HG02938 (cell line): ENCODE measurements around the gene ADAM17.
"Not testable (repeated sequence)": the region's sequence is repeated elsewhere in the genome, so short reads cannot be mapped to it uniquely, and the experiment has no call there.

ENCODE experiments used
- ATAC-seq: cut with Tn5 transposase; IDR thresholded peaks from one replicate; pipeline ENCODE4 v1.9.1; 2021; ENCODE audit warnings: mild to moderate bottlenecking, moderate library complexity; ENCODE audit not compliant: unreplicated experiment

Gene ADAM17

GRCh38 chr2:9527995-9528787, 27.4 kb downstream of the ADAM17 start:
- ATAC-seq = no peak

- ATAC-seq = no peak
These were observed 30.4 kb downstream of the ADAM17 start for GRCh38 chr2:9525266-9525665.

- no peak for ATAC-seq
These were observed 31.3 kb downstream of the ADAM17 start for GRCh38 chr2:9524291-9524690.

- ATAC-seq = no peak
These were observed 36.4 kb downstream of the ADAM17 start for GRCh38 chr2:9519250-9519649.

GRCh38 chr2:9518780-9519179, 36.9 kb downstream of the ADAM17 start:
- ATAC-seq = no peak

- no peak for ATAC-seq
These were observed 37.5 kb downstream of the ADAM17 start for GRCh38 chr2:9518163-9518562.

- no peak for ATAC-seq
These were observed 38.4 kb downstream of the ADAM17 start for GRCh38 chr2:9517118-9517782.

- ATAC-seq = not testable (repeated sequence)
These were observed 41.7 kb downstream of the ADAM17 start for GRCh38 chr2:9513946-9514345.

- ATAC-seq = no peak
These were observed 46.7 kb downstream of the ADAM17 start for GRCh38 chr2:9508931-9509330.

GRCh38 chr2:9498210-9498609, 57.4 kb downstream of the ADAM17 start:
- no peak for ATAC-seq

- ATAC-seq = no peak
These were observed 58.6 kb downstream of the ADAM17 start for GRCh38 chr2:9497017-9497416.

GRCh38 chr2:9494081-9494480, 61.5 kb downstream of the ADAM17 start:
- ATAC-seq = no peak

GRCh38 chr2:9493478-9493877, 62.2 kb downstream of the ADAM17 start:
- ATAC-seq = no peak

GRCh38 chr2:9492927-9493326, 62.7 kb downstream of the ADAM17 start:
- ATAC-seq = no peak

- no peak for ATAC-seq
These were observed 64.8 kb downstream of the ADAM17 start for GRCh38 chr2:9490789-9491188.

GRCh38 chr2:9488583-9489547, 66.8 kb downstream of the ADAM17 start:
- ATAC-seq = no peak

- ATAC-seq = no peak
These were observed 71.1 kb downstream of the ADAM17 start for GRCh38 chr2:9484533-9484932.

GRCh38 chr2:9483107-9483506, 72.5 kb downstream of the ADAM17 start:
- no peak for ATAC-seq

- ATAC-seq = no peak
These were observed 75.5 kb downstream of the ADAM17 start for GRCh38 chr2:9480157-9480556.

- no peak for ATAC-seq
These were observed 77.1 kb downstream of the ADAM17 start for GRCh38 chr2:9478526-9478925.

- ATAC-seq = no peak
These were observed 77.7 kb downstream of the ADAM17 start for GRCh38 chr2:9477914-9478313.
